Glutamatergic neuron (in vitro differentiated cells): Measurements from ENCODE around the gene CFAP157. TPM values are rescaled to one million over a fixed set of nuclear protein-coding genes. Genes with fewer than 3 reads are reported as not detected.

Experiments
- DNase-seq: peaks from one replicate; pipeline ENCODE4 v3.0.0; 2022
- H3K27ac Mint-ChIP-seq: one replicate; pipeline ENCODE4 v1.8.0; 2020; ENCODE audit warnings: mild to moderate bottlenecking, mixed read lengths, inconsistent platforms; ENCODE audit not compliant: unreplicated experiment
- H3K27me3 Mint-ChIP-seq: one replicate; pipeline ENCODE4 v1.8.0; 2020; ENCODE audit warnings: mild to moderate bottlenecking, moderate library complexity, mixed read lengths, inconsistent platforms; ENCODE audit not compliant: unreplicated experiment
- H3K36me3 Mint-ChIP-seq: one replicate; pipeline ENCODE4 v1.8.0; 2020; ENCODE audit warnings: mild to moderate bottlenecking, mixed read lengths, inconsistent platforms; ENCODE audit not compliant: unreplicated experiment
- H3K4me1 Mint-ChIP-seq: one replicate; pipeline ENCODE4 v1.8.0; 2020; ENCODE audit warnings: mild to moderate bottlenecking, low read depth, mixed read lengths, inconsistent platforms; ENCODE audit not compliant: unreplicated experiment
- H3K4me3 Mint-ChIP-seq: one replicate; pipeline ENCODE4 v1.8.0; 2020; ENCODE audit warnings: mild to moderate bottlenecking, mixed read lengths, inconsistent platforms; ENCODE audit not compliant: unreplicated experiment
- H3K9me3 Mint-ChIP-seq: one replicate; pipeline ENCODE4 v1.8.0; 2020; ENCODE audit warnings: mild to moderate bottlenecking, moderate library complexity, mixed read lengths, inconsistent platforms; ENCODE audit not compliant: unreplicated experiment
- total RNA-seq: library from RNA; stranded (reverse); fragmentation: NEBNext Ultra II Directional; extraction: Animal tissue kit (Norgen Biotek cat#: 25700); gene quantifications from one replicate; pipeline ENCODE4 v1.2.1, GENCODE V29; 2021; ENCODE audit not compliant: unreplicated experiment
- TF ChIP-seq, protein P1 (sequence below): fragments of 200-600 bp; sonication (generic); IDR thresholded peaks from one replicate; pipeline ENCODE4 v1.5.0; 2021; ENCODE audit not compliant: partially characterized antibody, unreplicated experiment

Gene CFAP157
- total RNA-seq, 1 donor from 2014 or later: 0.61 TPM

- peak; percentile 48 for DNase-seq
- TF ChIP-seq, protein P1, sequence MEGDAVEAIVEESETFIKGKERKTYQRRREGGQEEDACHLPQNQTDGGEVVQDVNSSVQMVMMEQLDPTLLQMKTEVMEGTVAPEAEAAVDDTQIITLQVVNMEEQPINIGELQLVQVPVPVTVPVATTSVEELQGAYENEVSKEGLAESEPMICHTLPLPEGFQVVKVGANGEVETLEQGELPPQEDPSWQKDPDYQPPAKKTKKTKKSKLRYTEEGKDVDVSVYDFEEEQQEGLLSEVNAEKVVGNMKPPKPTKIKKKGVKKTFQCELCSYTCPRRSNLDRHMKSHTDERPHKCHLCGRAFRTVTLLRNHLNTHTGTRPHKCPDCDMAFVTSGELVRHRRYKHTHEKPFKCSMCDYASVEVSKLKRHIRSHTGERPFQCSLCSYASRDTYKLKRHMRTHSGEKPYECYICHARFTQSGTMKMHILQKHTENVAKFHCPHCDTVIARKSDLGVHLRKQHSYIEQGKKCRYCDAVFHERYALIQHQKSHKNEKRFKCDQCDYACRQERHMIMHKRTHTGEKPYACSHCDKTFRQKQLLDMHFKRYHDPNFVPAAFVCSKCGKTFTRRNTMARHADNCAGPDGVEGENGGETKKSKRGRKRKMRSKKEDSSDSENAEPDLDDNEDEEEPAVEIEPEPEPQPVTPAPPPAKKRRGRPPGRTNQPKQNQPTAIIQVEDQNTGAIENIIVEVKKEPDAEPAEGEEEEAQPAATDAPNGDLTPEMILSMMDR: no peak
- peaks cover 5% of the 10 kb centered on the region for H3K36me3 Mint-ChIP-seq
- H3K9me3 Mint-ChIP-seq: peaks cover 15% of the 10 kb centered on the region
- peak overlapping the region; percentile 89 for H3K27ac Mint-ChIP-seq
- H3K4me1 Mint-ChIP-seq: peaks cover 15% of the 10 kb centered on the region
- peaks cover 12% of the 10 kb centered on the region for H3K27me3 Mint-ChIP-seq
- peak overlapping the region; percentile 42 for H3K4me3 Mint-ChIP-seq
Observed at GRCh38 chr9:127711226-127711701, 4.5 kb downstream of the CFAP157 start.

GRCh38 chr9:127711831-127712274, 5.1 kb downstream of the CFAP157 start:
- Mint-ChIP-seq H3K4me3 (no peak overlapping the region), H3K4me1 (peaks cover 15% of the 10 kb centered on the region), H3K27ac (peak overlapping the region; percentile 89), H3K27me3 (peaks cover 12% of the 10 kb centered on the region), H3K36me3 (peaks cover 5% of the 10 kb centered on the region), H3K9me3 (peaks cover 15% of the 10 kb centered on the region)
- TF ChIP-seq, protein P1: no peak
- peak; percentile 27 for DNase-seq

- TF ChIP-seq, protein P1: no peak
- DNase-seq: no peak
- Mint-ChIP-seq H3K36me3 (peaks cover 5% of the 10 kb centered on the region), H3K27ac (no peak overlapping the region), H3K4me3 (no peak overlapping the region), H3K27me3 (peaks cover 12% of the 10 kb centered on the region), H3K4me1 (peaks cover 15% of the 10 kb centered on the region), H3K9me3 (peaks cover 15% of the 10 kb centered on the region)
Observed at GRCh38 chr9:127712371-127712770, 5.6 kb downstream of the CFAP157 start.

DNA sequence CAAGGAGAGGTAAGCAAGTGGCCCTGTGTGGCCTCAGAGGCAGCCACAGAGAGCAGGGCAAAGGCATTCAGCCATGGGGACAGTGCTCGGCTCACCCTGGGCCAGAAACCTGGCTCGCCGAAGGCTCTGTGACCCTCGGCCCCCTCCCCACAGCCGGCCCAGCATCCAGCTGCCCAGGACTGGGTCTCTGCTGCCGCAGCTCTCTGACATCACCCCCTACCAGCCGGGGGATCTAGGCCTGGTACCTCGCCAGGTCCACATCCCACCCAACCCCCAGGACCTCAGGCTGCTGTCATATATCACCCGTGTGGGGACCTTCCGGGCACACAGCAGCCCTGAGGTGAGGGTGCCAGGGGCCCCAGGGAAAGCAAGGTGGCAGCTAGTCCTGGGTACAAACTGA, 6.1 kb downstream of the CFAP157 start:
- peaks cover 12% of the 10 kb centered on the region for H3K27me3 Mint-ChIP-seq
- peaks cover 5% of the 10 kb centered on the region for H3K36me3 Mint-ChIP-seq
- TF ChIP-seq, protein P1: no peak
- H3K27ac Mint-ChIP-seq: no peak overlapping the region
- no peak overlapping the region for H3K4me3 Mint-ChIP-seq
- H3K4me1 Mint-ChIP-seq: peaks cover 15% of the 10 kb centered on the region
- H3K9me3 Mint-ChIP-seq: peaks cover 15% of the 10 kb centered on the region
- no peak for DNase-seq

DNA sequence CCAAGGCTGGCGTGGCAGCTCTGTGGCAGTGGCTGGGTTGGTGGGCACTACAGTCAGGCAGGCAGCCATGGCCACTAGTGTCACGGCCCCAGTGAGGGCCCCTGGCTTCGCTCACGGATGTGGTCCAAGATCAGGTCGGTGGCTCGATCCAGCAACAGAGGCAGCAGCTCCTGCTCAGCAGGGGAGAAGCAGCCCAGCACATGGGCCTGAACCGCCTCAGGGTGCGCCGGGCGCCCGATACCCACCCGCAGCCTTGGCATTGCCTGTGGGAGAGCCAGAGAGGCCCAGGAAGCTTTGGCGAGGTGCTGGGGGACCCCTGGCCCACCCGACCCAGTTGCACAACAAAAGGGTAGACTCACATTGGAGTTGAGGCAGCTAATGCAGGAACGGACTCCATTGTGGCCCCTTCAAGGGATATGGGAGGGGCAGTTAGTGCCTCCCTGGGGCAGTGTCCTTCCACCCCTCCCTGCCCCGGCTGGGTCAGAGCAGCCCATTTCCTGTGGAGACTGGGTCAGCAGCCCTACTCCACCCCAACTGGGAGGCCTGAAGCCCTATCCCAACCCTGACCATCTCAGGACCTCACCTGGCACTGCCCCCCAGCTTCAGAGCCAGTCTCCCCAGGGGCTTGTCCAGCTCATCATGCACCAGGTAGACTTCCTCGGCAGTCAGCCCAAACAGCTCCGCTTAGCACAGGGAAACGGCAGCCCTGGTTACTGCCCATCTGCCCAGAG, 7.4 kb downstream of the CFAP157 start:
- Mint-ChIP-seq H3K36me3 (no peaks in the 10 kb centered on the region), H3K27ac (no peak overlapping the region), H3K27me3 (peaks cover 9% of the 10 kb centered on the region), H3K9me3 (peaks cover 10% of the 10 kb centered on the region), H3K4me1 (peaks cover 15% of the 10 kb centered on the region), H3K4me3 (peak overlapping the region; percentile 78)
- no peak for DNase-seq
- TF ChIP-seq, protein P1: no peak
